Activated CD4-positive, alpha-beta T cell treated with anti-CD3 and anti-CD28 coated beads, Interleukin-2, Interleukin-4, amounts not matched to agents 100 ng/mL and 50 ng/mL, durations not matched to agents 16 hours and 8 hours (primary cell): ENCODE measurements around the gene CDK10.
"Not testable (repeated sequence)": the region's sequence is repeated elsewhere in the genome, so short reads cannot be mapped to it uniquely, and the experiment has no call there.

ENCODE experiments used
- DNase-seq: peaks from one replicate; pipeline ENCODE4 v3.0.0-alpha.2; 2020; ENCODE audit warnings: low spot score

The CDK10 gene

GRCh38 chr16:89686520-89687091 lies at the start of gene CDK10:
Gene CDK10, plus strand, starts transcription at chr16:89686689. Its CDS starts 22 bp downstream, at chr16:89686711.
- DNase-seq, result peak; percentile 91

DNA sequence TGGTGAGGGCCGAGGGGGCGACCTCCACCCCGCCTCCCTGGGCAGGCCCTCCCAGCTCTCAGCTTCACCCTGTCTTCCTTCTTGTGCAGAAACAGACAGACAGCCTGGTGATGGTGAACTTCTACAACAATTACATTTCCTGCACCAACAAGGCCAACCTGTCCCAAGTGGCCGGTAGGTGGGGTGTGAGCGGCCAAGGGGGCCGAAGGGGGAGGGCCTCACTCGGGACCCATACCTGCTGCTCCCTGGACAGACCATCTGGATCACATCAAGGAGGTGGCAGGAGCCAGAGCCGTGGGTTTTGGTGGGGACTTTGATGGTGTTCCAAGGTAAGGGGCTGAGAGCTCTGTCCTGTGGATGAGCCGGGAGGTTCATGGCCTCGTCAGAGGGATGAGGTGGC lies 49.1 kb upstream of the CDK10 start:
- no peak for DNase-seq

- no peak for DNase-seq
Observed at GRCh38 chr16:89638455-89638854, 48.0 kb upstream of the CDK10 start.

- no peak for DNase-seq
Observed at GRCh38 chr16:89639385-89639784, 47.1 kb upstream of the CDK10 start.

DNA sequence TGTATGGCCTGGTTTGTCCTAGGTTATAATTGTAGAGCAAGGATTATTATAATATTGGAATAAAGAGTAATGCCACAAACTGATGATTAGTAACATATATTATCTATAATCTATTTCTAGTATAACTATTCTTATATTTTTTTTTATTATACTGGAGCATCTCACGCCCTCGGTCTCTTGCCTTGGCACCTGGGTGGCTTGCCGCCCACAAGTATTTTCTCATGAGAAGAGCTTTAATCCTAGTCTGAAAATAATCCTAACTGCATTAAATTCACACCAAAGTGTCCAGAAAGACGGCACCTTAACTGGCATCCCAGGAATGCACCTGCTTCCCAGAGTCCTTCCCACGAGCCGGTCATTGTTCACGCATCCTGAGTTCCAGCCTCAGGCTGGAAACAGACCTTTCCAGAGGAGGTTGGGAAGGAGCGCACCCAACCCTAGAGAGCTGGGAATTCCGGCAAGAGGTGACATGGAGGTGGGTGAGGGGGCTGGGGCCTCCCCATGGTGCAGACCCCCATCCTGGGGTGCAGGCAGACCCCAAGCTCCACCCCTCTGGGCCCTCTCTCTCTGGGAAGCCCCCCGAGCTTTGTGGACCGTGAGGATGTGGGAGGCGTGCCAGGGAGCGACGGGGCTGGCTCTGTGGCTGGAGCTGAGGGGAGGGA lies 44.9 kb upstream of the CDK10 start:
- DNase-seq, result no peak

DNA sequence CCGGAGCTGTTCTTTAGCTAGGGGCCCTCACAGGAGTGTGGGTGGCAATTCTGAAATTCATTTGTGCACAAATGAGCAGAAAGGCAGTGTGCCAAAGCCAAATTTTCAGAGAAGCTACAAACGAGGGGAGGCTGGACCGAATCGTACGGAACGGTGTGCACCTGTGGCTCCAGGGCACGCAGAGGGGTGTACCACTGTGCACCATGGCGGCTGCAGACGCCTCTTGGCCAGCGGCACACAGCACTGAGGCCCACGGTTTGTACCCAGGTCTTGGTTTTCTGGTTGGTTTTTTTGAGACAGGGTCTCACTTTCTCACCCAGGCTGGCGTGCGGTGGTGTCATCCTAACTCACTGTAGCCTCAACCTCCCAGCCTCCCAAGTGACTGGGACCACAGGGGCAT lies 43.9 kb upstream of the CDK10 start:
- DNase-seq, result no peak

DNA sequence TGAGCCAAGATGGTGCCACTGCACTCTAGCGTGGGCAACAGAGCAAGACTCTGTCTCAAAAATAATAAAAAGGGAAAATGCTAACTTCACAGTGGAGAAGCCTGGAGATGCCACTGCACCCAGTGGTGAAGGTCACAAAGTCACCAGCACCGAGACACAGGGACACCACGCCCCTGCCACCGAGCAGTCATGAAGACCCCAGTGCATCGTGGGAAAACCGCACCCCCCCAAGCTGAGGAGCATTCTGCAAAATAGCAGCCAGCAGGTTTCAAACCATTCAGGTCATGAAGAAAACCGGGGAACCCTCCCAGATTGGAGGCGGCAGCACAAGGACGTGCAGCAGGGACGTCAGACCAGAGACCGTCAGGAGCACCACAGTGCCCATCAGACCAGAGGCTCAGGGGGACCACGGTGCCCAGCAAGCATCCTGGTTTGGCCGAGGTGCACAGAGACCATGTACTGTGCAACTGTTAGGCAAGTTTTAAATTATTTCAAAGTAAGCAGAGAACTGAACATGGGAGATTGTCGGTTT lies 42.7 kb upstream of the CDK10 start:
- DNase-seq, result no peak

GRCh38 chr16:89645122-89645521 lies 41.4 kb upstream of the CDK10 start:
- no peak for DNase-seq

DNA sequence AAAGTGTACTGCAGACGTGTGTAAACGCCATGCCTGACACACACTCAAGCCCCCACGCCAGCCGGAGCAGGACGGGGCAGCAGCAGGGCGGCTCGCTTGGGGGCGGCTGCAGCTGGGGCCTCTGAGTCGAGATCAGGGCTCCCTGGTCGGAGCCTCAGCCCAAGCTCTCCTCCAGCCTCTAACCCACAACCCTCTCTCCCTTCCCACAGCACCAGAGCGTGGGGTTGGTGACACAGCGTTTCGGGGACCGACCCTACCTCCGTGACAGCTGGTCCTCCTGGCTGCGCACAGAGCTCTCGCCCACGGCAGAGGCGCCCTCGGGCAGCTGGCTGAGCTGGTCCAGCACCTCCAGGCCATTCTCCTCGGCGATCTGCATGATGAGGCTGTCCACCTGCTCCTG lies 40.2 kb upstream of the CDK10 start:
- no peak for DNase-seq

GRCh38 chr16:89646906-89647305 lies 39.6 kb upstream of the CDK10 start:
- no peak for DNase-seq

DNA sequence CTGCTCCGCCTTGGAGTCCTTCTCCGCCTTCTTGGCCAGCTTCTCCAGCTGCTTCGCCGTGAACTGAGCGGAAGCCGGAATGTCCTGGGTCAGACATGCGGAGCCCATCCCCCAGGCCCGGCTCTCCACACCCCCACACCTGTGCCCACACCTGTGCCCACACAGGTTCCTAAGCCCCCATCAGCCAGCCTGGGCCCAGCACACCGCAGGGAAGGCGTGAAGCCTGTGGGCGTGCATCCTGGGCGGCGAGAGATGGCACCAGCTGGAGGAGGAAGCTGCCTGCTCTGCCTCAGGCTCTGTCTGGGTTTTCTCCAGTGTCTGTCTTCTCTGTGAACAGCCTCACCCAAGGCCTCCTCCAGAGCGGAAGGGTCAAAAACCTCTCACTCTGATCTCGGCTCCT lies 34.9 kb upstream of the CDK10 start:
- DNase-seq, result no peak

- no peak for DNase-seq
Observed at GRCh38 chr16:89653656-89654295, 32.7 kb upstream of the CDK10 start.

DNA sequence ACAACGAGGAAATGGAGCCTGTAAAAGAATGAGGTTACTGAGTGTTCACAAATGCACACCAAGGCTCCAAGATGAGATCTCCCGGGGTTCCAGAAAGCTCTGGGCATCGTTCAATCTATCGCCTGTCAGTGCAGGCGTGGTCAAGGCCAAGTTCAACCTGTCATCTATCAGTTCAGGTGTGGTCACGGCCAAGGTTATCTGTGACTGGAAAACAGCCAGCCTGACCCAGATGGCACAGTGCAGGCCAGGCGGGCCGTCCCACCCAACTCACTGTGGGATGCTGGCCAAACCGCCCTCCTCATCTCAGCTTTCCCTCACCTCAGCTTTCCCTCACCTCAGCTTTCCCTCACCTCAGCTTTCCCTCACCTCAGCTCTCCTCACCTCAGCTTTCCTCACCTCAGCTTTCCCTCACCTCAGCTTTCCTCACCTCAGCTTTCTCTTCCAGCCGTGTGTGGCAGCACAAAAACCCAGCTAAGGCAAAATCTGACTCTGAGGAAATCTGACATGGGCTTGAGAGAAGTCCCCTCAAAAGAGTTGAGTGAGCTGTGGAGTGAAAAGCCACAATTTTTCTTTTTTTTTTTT lies 31.3 kb upstream of the CDK10 start:
- DNase-seq, result no peak

- DNase-seq, result no peak
Observed at GRCh38 chr16:89656435-89657121, 29.9 kb upstream of the CDK10 start.

GRCh38 chr16:89657442-89658220 lies 28.9 kb upstream of the CDK10 start, which contains the start of the genes CHMP1A and SPATA33:
Gene CHMP1A, minus strand, starts transcription at chr16:89657708. Its CDS starts 120 bp downstream, at chr16:89657588.
Gene SPATA33, plus strand, starts transcription at chr16:89657836. Its CDS starts 76 bp downstream, at chr16:89657912.
- peak; percentile 93 for DNase-seq

GRCh38 chr16:89658221-89658879 lies 28.1 kb upstream of the CDK10 start:
- no peak for DNase-seq

DNA sequence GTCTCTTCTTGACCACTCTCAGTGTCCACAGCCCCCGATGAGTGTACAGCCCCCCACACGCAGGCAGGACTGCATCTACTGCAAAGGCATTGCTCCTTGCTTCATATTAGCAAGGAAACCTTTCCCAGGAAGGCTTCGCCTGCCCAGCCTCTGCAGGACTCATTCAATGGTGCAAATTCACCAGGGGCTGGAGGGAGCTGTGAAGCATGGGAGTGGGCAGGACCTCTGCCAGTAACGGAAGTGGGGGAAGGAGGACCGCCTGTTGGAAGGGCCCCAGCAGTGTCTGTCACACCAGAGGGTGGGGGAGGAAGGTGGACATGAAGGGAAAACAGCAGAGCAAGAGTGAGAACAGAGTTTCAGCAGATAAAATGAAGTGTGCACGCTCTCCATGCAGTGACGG lies 26.3 kb upstream of the CDK10 start:
- DNase-seq, result no peak

DNA sequence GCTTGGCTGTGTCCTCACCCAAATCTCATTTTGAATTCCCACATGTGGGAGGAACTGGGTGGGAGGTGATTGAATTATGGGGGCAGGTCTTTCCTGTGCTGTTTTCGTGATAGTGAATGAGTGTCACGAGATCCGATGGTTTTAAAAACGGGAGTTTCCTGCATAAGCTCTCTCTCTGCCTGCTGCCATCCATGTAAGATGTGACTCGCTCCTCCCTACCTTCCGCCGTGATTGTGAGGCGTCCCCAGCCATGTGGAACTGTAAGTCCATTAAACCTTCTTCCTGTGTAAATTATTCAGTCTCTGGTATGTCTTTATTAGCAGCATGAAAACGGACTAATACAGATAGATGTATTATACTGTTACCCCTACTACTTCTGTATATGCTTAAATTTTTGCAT lies 25.3 kb upstream of the CDK10 start:
- DNase-seq, result no peak

GRCh38 chr16:89664238-89664637 lies 22.3 kb upstream of the CDK10 start:
- not testable (repeated sequence) for DNase-seq

DNA sequence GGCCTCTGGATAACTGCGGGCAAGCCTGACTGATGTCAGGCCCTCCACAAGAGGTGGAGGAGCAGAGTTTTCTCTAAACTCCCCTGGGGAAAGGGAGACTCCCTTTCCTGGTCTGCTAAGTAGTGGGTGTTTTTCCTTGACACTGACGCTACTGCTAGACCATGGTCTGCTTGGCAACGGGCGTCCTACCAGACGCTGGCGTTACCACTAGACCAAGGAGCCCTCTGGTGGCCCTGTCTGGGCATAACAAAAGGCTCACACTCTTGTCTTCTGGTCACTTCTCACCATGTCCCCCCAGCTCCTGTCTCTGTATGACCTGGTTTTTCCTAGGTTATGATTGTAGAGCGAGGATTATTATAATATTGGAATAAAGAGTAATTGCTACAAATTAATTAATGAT lies 19.5 kb upstream of the CDK10 start:
- DNase-seq, result peak; percentile 30

DNA sequence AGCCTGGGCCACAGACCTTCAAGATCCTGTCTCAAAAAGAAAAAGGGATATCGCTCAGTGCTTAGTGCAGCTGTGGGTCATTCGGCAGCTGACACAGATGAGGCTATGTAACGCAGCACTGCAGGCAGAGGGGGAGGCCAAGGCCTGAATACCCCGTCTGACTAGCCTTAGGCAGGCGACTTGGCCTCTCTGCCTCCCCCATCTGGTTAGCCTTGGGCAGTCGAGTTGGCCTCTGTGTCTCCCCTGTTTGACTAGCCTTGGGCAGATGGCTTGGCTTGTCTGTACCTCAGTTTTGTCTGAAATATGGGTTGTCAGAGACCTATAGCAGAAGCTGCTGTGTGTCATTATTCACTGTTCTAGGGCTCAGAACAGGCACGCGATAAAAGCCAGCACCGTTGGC lies 18.9 kb upstream of the CDK10 start:
- DNase-seq, result no peak
